GM12878 (cell line): ENCODE data around the gene ZDHHC18. TPM values are rescaled to one million over a fixed set of nuclear protein-coding genes. Genes with fewer than 3 reads are reported as not detected.

Experiments used
- ATAC-seq: fragments of 200-7000 bp; cut with Tn5 transposase; 3 replicates; pipeline ENCODE4 v1.9.1; 2020; ENCODE audit warnings: mild to moderate bottlenecking, moderate library complexity
- BruUV-seq: library from RNA; stranded (reverse); fragments of 400-500 nt; replicated peaks from 2 replicates; lab custom pipeline; 2021; lab: Mats Ljungman, UMichigan
- CTCF ChIA-PET: fragments of 300-600 bp; sonication (Branson Sonifier 250); formaldehyde crosslinking; extraction: SDS; loops from one replicate; lab custom pipeline; 2021; ENCODE audit warnings: inconsistent platforms; lab: Yijun Ruan, JAX
- POLR2A ChIA-PET: fragments of 350-600 bp; formaldehyde crosslinking; extraction: SDS; loops from one replicate; lab custom pipeline; 2021; ENCODE audit warnings: inconsistent platforms; lab: Charles Lee
- RAD21 ChIA-PET: fragments of 300-600 bp; sonication (Branson Sonifier 250); formaldehyde crosslinking; loops from one replicate; lab custom pipeline; 2023; ENCODE audit warnings: antibody characterized with exemption; ENCODE audit not compliant: unreplicated experiment; lab: Charles Lee
- SMC1A ChIA-PET: fragments of 300-600 bp; sonication (Branson Sonifier 250); formaldehyde crosslinking; loops from one replicate; lab custom pipeline; 2023; ENCODE audit not compliant: unreplicated experiment, uncharacterized antibody; lab: Charles Lee
- DNase-seq: peaks from one replicate; pipeline ENCODE4 v3.0.0-alpha.2; 2011; ENCODE audit warnings: low read depth, low spot score
- FAIRE-seq: peaks from 3 replicates; lab custom pipeline; 2011; peaks lifted over from hg19 to GRCh38; lab: Jason Lieb, UNC
- H2AFZ ChIP-seq: 2 replicates; pipeline ENCODE4 v1.6.0; 2011; ENCODE audit warnings: low read depth, low read length, control low read depth; ENCODE audit not compliant: control insufficient read depth
- H3K27ac ChIP-seq: 2 replicates; pipeline ENCODE4 v1.5.1; 2011; ENCODE audit warnings: control low read depth; ENCODE audit not compliant: control insufficient read depth, insufficient read depth
- H3K27me3 ChIP-seq, 2 experiments: replicated peaks in 1 of 2; 2 replicates each; pipeline versions ENCODE4 v1.6.0 to v1.6.1; 2011; ENCODE audit warnings: low read length in 1 of 2; ENCODE audit not compliant: control insufficient read depth in 2 of 2, insufficient read depth in 2 of 2
- H3K36me3 ChIP-seq, 2 experiments: 2 replicates each; pipeline ENCODE4 v1.5.1; 2011; ENCODE audit warnings: low read length in 1 of 2; ENCODE audit not compliant: control insufficient read depth in 2 of 2, insufficient read depth in 2 of 2
- H3K4me1 ChIP-seq: 2 replicates; pipeline ENCODE4 v1.6.1; 2011; ENCODE audit warnings: mild to moderate bottlenecking, low read length, moderate library complexity, mixed read lengths; ENCODE audit not compliant: control insufficient read depth, insufficient read depth
- H3K4me2 ChIP-seq: 2 replicates; pipeline ENCODE4 v1.6.0; 2011; ENCODE audit warnings: control low read depth; ENCODE audit not compliant: control insufficient read depth, insufficient read depth
- H3K4me3 ChIP-seq: fragments of 200-600 bp; sonication (generic); 2 replicates; pipeline ENCODE4 v1.5.1; 2016
- H3K79me2 ChIP-seq: 2 replicates; pipeline ENCODE4 v1.6.0; 2011; ENCODE audit warnings: low read length; ENCODE audit not compliant: control insufficient read depth, insufficient read depth
- H3K9ac ChIP-seq: 2 replicates; pipeline ENCODE4 v1.8.0; 2011; ENCODE audit warnings: low read length, control low read depth, mixed read lengths; ENCODE audit not compliant: control insufficient read depth, insufficient read depth
- H3K9me3 ChIP-seq: replicated peaks from 3 replicates; pipeline ENCODE4 v1.5.1; 2011; ENCODE audit warnings: mild to moderate bottlenecking, low read length; ENCODE audit not compliant: control insufficient read depth, insufficient read depth
- H4K20me1 ChIP-seq: 2 replicates; pipeline ENCODE4 v1.6.0; 2011; ENCODE audit not compliant: control insufficient read depth, insufficient read depth
- ATF2 ChIP-seq: IDR thresholded peaks from 2 replicates; pipeline ENCODE4 v1.6.1; 2012; ENCODE audit warnings: low read length, inconsistent platforms
- ATF7 ChIP-seq: fragments of 450-650 bp; IDR thresholded peaks from 2 replicates; pipeline ENCODE4 v1.6.1; 2016; ENCODE audit warnings: low read depth, mild to moderate bottlenecking
- CREB1 ChIP-seq: IDR thresholded peaks from 2 replicates; pipeline ENCODE4 v1.6.1; 2012; ENCODE audit warnings: low read depth, mild to moderate bottlenecking, inconsistent platforms
- GABPA ChIP-seq: IDR thresholded peaks from 2 replicates; pipeline ENCODE4 v1.6.1; 2014; ENCODE audit warnings: antibody characterized with exemption, low read depth, mild to moderate bottlenecking, inconsistent platforms
- JUND ChIP-seq: IDR thresholded peaks from 2 replicates; pipeline ENCODE4 v1.6.1; 2012; ENCODE audit warnings: low read depth, mild to moderate bottlenecking, low read length, improper control_type of control experiment, moderate library complexity
- MYB ChIP-seq: fragments of 150-350 bp; IDR thresholded peaks from 2 replicates; pipeline ENCODE4 v1.6.1; 2014; ENCODE audit warnings: mild to moderate bottlenecking, low read depth, low read length, borderline replicate concordance
- NFIC ChIP-seq: IDR thresholded peaks from 2 replicates; pipeline ENCODE4 v1.6.1; 2012; ENCODE audit warnings: low read depth, mild to moderate bottlenecking, inconsistent platforms, low read length, moderate library complexity
- NKRF ChIP-seq: fragments of 450-650 bp; conservative IDR thresholded peaks from 2 replicates; pipeline ENCODE4 v1.6.1; 2017; ENCODE audit warnings: mild to moderate bottlenecking, moderate library complexity
- NRF1 ChIP-seq: conservative IDR thresholded peaks from 2 replicates; pipeline ENCODE4 v1.6.1; 2011; ENCODE audit warnings: mild to moderate bottlenecking, low read depth, low read length, improper control_type of control experiment
- SIN3A ChIP-seq: IDR thresholded peaks from 2 replicates; pipeline ENCODE4 v1.6.1; 2012; ENCODE audit warnings: low read depth, low read length, improper control_type of control experiment
- SMAD1 ChIP-seq: fragments of 450-650 bp; IDR thresholded peaks from 2 replicates; pipeline ENCODE4 v1.6.1; 2018; ENCODE audit warnings: mild to moderate bottlenecking, low read depth; ENCODE audit not compliant: partially characterized antibody
- YBX1 ChIP-seq: fragments of 450-650 bp; IDR thresholded peaks from 2 replicates; pipeline ENCODE4 v1.6.1; 2016; ENCODE audit warnings: antibody characterized with exemption
- whole genome bisulfite sequencing: methylation state at CpG from one replicate; pipeline ENCODE4 v1.1.6; 2016; ENCODE audit warnings: low lambda C conversion rate; ENCODE audit not compliant: insufficient replicate concordance, insufficient coverage; ENCODE audit errors: missing lambda C conversion rate; 5-methylcytosine and 5-hydroxymethylcytosine counted together
- in situ Hi-C: fragments of 300-500 bp; cut with MboI; formaldehyde crosslinking; loops from 9 replicates; pipeline ENCODE4 v1.14.3; 2018; ENCODE audit warnings: mixed read lengths
- intact Hi-C: fragments of 100-400 bp; cut with micrococcal nuclease; formaldehyde crosslinking; loops from one replicate; pipeline ENCODE4 v1.14.2; 2022; ENCODE audit not compliant: unreplicated experiment
- polyA plus RNA-seq, 11 experiments: library from polyadenylated mRNA; depleted of rRNA in 4 of 11; unstranded in 6 of 11; stranded (reverse) in 5 of 11; fragments of >200 nt; fragmentation: Nextera tagmentation in 4 of 11; fragmentation: Illumina TruSeq in 1 of 11; extraction: Ambion mirVana in 4 of 11; extraction: Trizol in 1 of 11; gene quantifications; 1 replicate in 1 of 11; 2 replicates in 10 of 11; pipeline versions ENCODE4 v1.2.1 to v1.2.3, GENCODE V29; 2011 to 2016; ENCODE audit warnings: inconsistent platforms in 2 of 11, missing spikeins in 2 of 11, low read depth in 1 of 11
- total RNA-seq, 4 experiments: library from RNA; depleted of rRNA in 3 of 4; stranded (reverse); fragments of >200 nt in 3 of 4; fragmentation: Illumina TruSeq in 1 of 4; extraction: Trizol in 1 of 4; gene quantifications; 2 replicates each; pipeline versions ENCODE4 v1.2.1 to v1.2.3, GENCODE V29; 2013 to 2021

Gene ZDHHC18
- total and polyA plus RNA-seq, 10 of the 15 experiments (the other 5 are each of a cell fraction or from before 2014, with no cell fraction given), result 0.40 to 81.2 (median 21.3) TPM

GRCh38 chr1:26856181-26856580 lies 29.7 kb downstream of the ZDHHC18 start:
- in situ Hi-C loops, result no loop called here
- FAIRE-seq, result no peak
- POLR2A ChIA-PET, result interaction anchor here (0.6 kb wide), 1 partner anchor 646 kb away, joined by 5 read pairs; no protein-coding TSS in a partner anchor
- Histone ChIP-seq H3K27ac (no peak overlapping the region), H3K4me1 (no peaks in the 10 kb centered on the region), H4K20me1 (no peaks in the 10 kb centered on the region), H3K4me2 (no peak overlapping the region), H3K27me3 (no peaks in the 10 kb centered on the region), H3K4me3 (no peak overlapping the region), H2AFZ (no peak overlapping the region)
- RAD21 ChIA-PET, result interaction anchor here (0.8 kb wide), 1 partner anchor 10 kb away, joined by 3 read pairs; no protein-coding TSS in a partner anchor
- no peak for DNase-seq
- SMC1A ChIA-PET, result interaction anchor here (1.2 to 1.4 kb wide), 2 partner anchors 9 to 45 kb away, joined by 4 read pairs; no protein-coding TSS in a partner anchor
- TF ChIP-seq YBX1 (no peak), NRF1 (no peak), GABPA (no peak)
- TF ChIP-seq, all 136 proteins: peak for 0
- no peak overlapping the region for H3K9ac ChIP-seq
- H3K9me3 ChIP-seq, result no peaks in the 10 kb centered on the region
- CTCF ChIA-PET, result interaction anchor here (1.1 to 5.9 kb wide), 5 partner anchors 9 to 66 kb away, joined by 4 to 25 read pairs (median 6); no protein-coding TSS in a partner anchor
- WGBS, result 79% methylated on average over 11 of the region's 11 CpGs
- no peaks in the 10 kb centered on the region for H3K79me2 ChIP-seq
- intact Hi-C loops, result no loop called here
- ATAC-seq, result no peak
- BruUV-seq, result no TSS peak
- H3K36me3 ChIP-seq, result peaks cover 12 to 27% of the 10 kb centered on the region in 2 experiments

- Histone ChIP-seq H2AFZ (no peak overlapping the region), H3K4me2 (no peak overlapping the region), H3K4me3 (no peak overlapping the region), H4K20me1 (no peaks in the 10 kb centered on the region), H3K4me1 (no peaks in the 10 kb centered on the region), H3K27me3 (no peaks in the 10 kb centered on the region), H3K9ac (no peak overlapping the region), H3K27ac (no peak overlapping the region), H3K36me3 (peaks cover 10 to 21% of the 10 kb centered on the region in 2 experiments), H3K79me2 (no peaks in the 10 kb centered on the region), H3K9me3 (no peaks in the 10 kb centered on the region)
- intact Hi-C loops, result no loop called here
- ATAC-seq, result no peak
- ChIA-PET SMC1A (interaction anchor here (1.6 to 2.5 kb wide), 2 partner anchors 18 to 36 kb away, joined by 7 to 9 read pairs; no protein-coding TSS in a partner anchor), RAD21 (interaction anchor here (0.8 to 2.7 kb wide), 3 partner anchors 9 to 23 kb away, joined by 3 to 8 read pairs (median 4); no protein-coding TSS in a partner anchor), CTCF (interaction anchor here (1.0 to 5.9 kb wide), 8 partner anchors 8 to 254 kb away, joined by 3 to 25 read pairs (median 6); no protein-coding TSS in a partner anchor), POLR2A (interaction anchor here (0.7 kb wide), 1 partner anchor 19 kb away, joined by 4 read pairs; no protein-coding TSS in a partner anchor)
- no peak for FAIRE-seq
- BruUV-seq, result no TSS peak
- in situ Hi-C loops, result no loop called here
- no peak for DNase-seq
- 85% methylated on average over 20 of the region's 21 CpGs for WGBS
- TF ChIP-seq SMAD1 (no peak), NFIC (no peak), CREB1 (no peak), MYB (no peak), SIN3A (no peak), ATF2 (no peak), NKRF (no peak), JUND (no peak), ATF7 (no peak)
Observed at GRCh38 chr1:26856604-26857469, 30.3 kb downstream of the ZDHHC18 start.
